AG04450 (cell line): ENCODE data around the gene E4F1. TPM values are rescaled to one million over a fixed set of nuclear protein-coding genes. Genes with fewer than 3 reads are reported as not detected.

ENCODE experiments used
- CTCF ChIA-PET: fragments of 300-600, 350-600 bp; formaldehyde crosslinking; extraction: SDS; loops from one replicate; lab custom pipeline; 2022; ENCODE audit warnings: antibody characterized with exemption, inconsistent platforms; lab: Charles Lee
- POLR2A ChIA-PET: fragments of 350-600 bp; formaldehyde crosslinking; extraction: SDS; loops from one replicate; lab custom pipeline; 2021; ENCODE audit warnings: antibody characterized with exemption, inconsistent platforms; lab: Yijun Ruan, JAX
- DNase-seq: peaks from one replicate; pipeline ENCODE4 v3.0.0-alpha.2; 2011; ENCODE audit warnings: low read depth, low spot score
- H3K27ac ChIP-seq: one replicate; pipeline ENCODE4 v1.5.1; 2012; ENCODE audit warnings: low read depth, low read length, control low read depth
- H3K27me3 ChIP-seq: one replicate; pipeline ENCODE4 v1.6.0; 2012; ENCODE audit warnings: low read length; ENCODE audit not compliant: control insufficient read depth, insufficient read depth
- H3K4me3 ChIP-seq: 2 replicates; pipeline ENCODE4 v1.5.1; 2011; ENCODE audit warnings: mild to moderate bottlenecking, low read depth, low read length, control low read depth
- H3K9me3 ChIP-seq: 2 replicates; pipeline ENCODE4 v1.5.1; 2012; ENCODE audit warnings: low read length; ENCODE audit not compliant: control insufficient read depth, insufficient read depth
- polyA plus RNA-seq: library from polyadenylated mRNA; depleted of rRNA; stranded (reverse); fragments of >200 nt; gene quantifications from 2 replicates; pipeline ENCODE4 v1.2.3, GENCODE V29; 2011
- TF ChIP-seq, protein P1 (sequence below): IDR thresholded peaks from 2 replicates; pipeline ENCODE4 v1.5.1; 2011; ENCODE audit warnings: low read depth, low read length, control low read depth, inconsistent platforms

Gene E4F1
- polyA plus RNA-seq, 1 experiment = 8.5 TPM

DNA sequence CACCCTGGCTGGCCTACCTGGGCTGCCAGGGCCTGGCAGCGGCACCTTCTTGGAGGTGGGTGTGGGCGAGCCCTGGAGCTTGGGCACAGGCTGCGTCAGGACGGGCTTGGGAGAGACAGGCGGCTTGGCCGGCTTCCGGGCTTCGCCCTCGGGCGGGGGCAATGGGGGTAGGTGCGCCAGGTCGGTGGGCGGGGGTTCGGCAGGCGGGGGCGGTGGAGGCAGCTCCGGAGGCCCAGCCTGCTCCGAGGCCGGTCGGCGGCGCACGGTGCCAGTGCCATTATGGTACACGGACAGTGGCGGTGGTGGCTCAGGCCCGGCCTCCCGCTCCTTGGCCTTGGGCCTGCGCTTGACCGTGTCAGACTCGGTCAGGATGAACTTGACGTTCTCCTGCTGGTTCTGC is 43.8 kb upstream of the E4F1 start:
- TF ChIP-seq, protein P1, sequence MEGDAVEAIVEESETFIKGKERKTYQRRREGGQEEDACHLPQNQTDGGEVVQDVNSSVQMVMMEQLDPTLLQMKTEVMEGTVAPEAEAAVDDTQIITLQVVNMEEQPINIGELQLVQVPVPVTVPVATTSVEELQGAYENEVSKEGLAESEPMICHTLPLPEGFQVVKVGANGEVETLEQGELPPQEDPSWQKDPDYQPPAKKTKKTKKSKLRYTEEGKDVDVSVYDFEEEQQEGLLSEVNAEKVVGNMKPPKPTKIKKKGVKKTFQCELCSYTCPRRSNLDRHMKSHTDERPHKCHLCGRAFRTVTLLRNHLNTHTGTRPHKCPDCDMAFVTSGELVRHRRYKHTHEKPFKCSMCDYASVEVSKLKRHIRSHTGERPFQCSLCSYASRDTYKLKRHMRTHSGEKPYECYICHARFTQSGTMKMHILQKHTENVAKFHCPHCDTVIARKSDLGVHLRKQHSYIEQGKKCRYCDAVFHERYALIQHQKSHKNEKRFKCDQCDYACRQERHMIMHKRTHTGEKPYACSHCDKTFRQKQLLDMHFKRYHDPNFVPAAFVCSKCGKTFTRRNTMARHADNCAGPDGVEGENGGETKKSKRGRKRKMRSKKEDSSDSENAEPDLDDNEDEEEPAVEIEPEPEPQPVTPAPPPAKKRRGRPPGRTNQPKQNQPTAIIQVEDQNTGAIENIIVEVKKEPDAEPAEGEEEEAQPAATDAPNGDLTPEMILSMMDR = no peak
- Histone ChIP-seq H3K9me3 (peaks cover 7% of the 10 kb centered on the region; the same call in 1 of the 2 replicates), H3K4me3 (no peak overlapping the region), H3K27me3 (no peaks in the 10 kb centered on the region), H3K27ac (no peak overlapping the region)
- ChIA-PET POLR2A (no interaction called here), CTCF (no interaction called here)
- DNase-seq = no peak

- TF ChIP-seq, protein P1 = no peak
- peaks cover 7% of the 10 kb centered on the region; the same call in 1 of the 2 replicates for H3K9me3 ChIP-seq
- no peak for DNase-seq
- CTCF ChIA-PET = no interaction called here
- no peak overlapping the region for H3K27ac ChIP-seq
- H3K4me3 ChIP-seq = no peak overlapping the region
- POLR2A ChIA-PET = interaction anchor here (0.6 kb wide), 1 partner anchor 281 kb away, joined by 3 read pairs; no protein-coding TSS in a partner anchor
- H3K27me3 ChIP-seq = no peaks in the 10 kb centered on the region
Observed at GRCh38 chr16:2180461-2180860, 42.9 kb upstream of the E4F1 start.

GRCh38 chr16:2180962-2181923 is 42.1 kb upstream of the E4F1 start:
- H3K27ac ChIP-seq = no peak overlapping the region
- no peak overlapping the region for H3K4me3 ChIP-seq
- no peak for DNase-seq
- POLR2A ChIA-PET = no interaction called here
- TF ChIP-seq, protein P1 = no peak
- CTCF ChIA-PET = no interaction called here
- peaks cover 7% of the 10 kb centered on the region; the same call in 1 of the 2 replicates for H3K9me3 ChIP-seq
- peaks cover 2% of the 10 kb centered on the region for H3K27me3 ChIP-seq

DNA sequence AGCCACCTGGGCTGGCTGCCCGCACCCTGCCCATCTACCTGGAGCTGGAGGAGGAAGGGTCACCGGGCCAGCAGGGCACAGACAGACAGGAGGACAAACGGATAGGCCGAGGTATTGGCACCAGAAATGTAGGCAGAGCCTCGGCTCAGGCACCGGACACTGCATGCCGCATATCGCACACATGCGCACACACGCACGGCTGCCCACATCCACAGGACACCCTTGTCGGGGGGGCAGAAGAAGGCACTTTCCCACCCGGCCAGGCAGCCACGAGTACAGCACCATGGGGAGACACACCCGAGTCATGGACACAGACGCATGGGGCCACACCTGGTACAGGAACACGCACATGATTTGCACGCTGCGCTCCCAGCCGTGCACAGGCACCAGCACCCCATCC is 41.4 kb upstream of the E4F1 start:
- DNase-seq = no peak
- H3K4me3 ChIP-seq = no peak overlapping the region
- H3K9me3 ChIP-seq = peaks cover 7% of the 10 kb centered on the region; the same call in 1 of the 2 replicates
- TF ChIP-seq, protein P1 = no peak
- H3K27me3 ChIP-seq = peaks cover 2% of the 10 kb centered on the region
- ChIA-PET CTCF (no interaction called here), POLR2A (interaction anchor here (1.8 kb wide), 1 partner anchor 26 kb away, joined by 5 read pairs; the partner anchor contains the start of gene TRAF7)
- H3K27ac ChIP-seq = no peak overlapping the region

DNA sequence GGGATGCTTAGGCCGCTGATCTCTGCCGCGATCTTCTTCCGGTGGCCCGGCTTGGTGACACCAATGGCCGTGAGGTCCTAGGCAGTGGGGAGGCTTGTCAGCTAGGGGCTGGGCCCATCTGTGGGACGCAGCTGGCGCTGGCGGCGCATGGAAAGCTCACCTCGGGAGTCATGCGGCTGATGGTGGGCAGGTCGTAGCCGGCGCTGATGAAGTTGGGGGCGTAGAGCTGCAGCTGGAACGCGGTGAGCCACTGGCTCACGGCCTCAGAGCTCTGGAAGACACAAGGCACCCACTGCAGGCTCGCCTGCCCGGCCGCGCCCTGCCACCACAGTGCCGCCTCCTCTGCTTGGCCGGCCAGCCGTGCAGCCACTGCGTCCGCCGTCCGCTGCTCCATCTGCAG is 39.7 kb upstream of the E4F1 start:
- ChIA-PET CTCF (no interaction called here), POLR2A (interaction anchor here (1.2 to 1.8 kb wide), 2 partner anchors 22 to 28 kb away, joined by 3 to 5 read pairs; partner anchors contain the start of gene TRAF7)
- no peak for DNase-seq
- Histone ChIP-seq H3K4me3 (no peak overlapping the region), H3K9me3 (no peaks in the 10 kb centered on the region; the same call in 1 of the 2 replicates), H3K27me3 (peaks cover 2% of the 10 kb centered on the region), H3K27ac (no peak overlapping the region)
- TF ChIP-seq, protein P1 = no peak
